GM10266 (cell line): ENCODE measurements around the gene GJC2.

ENCODE experiments used
- DNase-seq: peaks from one replicate; pipeline ENCODE4 v3.0.0; 2012; ENCODE audit errors: extremely low spot score
- TF ChIP-seq, protein P1 (sequence below): IDR thresholded peaks from 2 replicates; pipeline ENCODE4 v1.5.1; 2012; ENCODE audit warnings: mild to moderate bottlenecking, low read depth; ENCODE audit not compliant: control insufficient read depth, insufficient read depth; ENCODE audit errors: missing control alignments

GJC2 gene

GRCh38 chr1:228145463-228146416, 4.0 kb upstream of the GJC2 start:
- DNase-seq: peak; percentile 4
- TF ChIP-seq, protein P1, sequence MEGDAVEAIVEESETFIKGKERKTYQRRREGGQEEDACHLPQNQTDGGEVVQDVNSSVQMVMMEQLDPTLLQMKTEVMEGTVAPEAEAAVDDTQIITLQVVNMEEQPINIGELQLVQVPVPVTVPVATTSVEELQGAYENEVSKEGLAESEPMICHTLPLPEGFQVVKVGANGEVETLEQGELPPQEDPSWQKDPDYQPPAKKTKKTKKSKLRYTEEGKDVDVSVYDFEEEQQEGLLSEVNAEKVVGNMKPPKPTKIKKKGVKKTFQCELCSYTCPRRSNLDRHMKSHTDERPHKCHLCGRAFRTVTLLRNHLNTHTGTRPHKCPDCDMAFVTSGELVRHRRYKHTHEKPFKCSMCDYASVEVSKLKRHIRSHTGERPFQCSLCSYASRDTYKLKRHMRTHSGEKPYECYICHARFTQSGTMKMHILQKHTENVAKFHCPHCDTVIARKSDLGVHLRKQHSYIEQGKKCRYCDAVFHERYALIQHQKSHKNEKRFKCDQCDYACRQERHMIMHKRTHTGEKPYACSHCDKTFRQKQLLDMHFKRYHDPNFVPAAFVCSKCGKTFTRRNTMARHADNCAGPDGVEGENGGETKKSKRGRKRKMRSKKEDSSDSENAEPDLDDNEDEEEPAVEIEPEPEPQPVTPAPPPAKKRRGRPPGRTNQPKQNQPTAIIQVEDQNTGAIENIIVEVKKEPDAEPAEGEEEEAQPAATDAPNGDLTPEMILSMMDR: no peak

- peak; percentile 5 for DNase-seq
- TF ChIP-seq, protein P1: no peak
These were observed 3.1 kb upstream of the GJC2 start for GRCh38 chr1:228146417-228147150.

GRCh38 chr1:228147151-228147693, 2.5 kb upstream of the GJC2 start:
- DNase-seq: peak; percentile 7
- TF ChIP-seq, protein P1: no peak

DNA sequence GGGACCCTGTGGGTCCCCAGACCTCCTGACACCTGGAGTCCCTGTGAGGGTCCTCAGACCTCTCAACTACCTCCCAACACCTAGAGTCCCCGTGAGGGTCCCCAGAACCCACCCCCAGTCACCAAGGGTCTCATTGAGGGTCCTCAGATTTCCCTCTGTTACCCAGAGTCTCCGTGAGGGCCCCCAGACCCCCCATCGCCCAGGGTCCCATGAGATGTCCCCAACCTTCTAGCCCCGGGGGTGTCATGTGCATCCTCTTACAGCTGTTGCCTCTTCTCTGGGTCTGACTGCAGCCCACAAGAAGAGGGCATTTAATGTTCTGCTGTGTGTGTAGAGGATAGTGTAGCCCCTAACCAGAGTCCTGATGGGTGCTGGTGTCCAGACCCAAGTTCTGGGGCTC, 2.0 kb upstream of the GJC2 start:
- peak; percentile 7 for DNase-seq
- TF ChIP-seq, protein P1: no peak

GRCh38 chr1:228148196-228148861, 1.4 kb upstream of the GJC2 start:
- DNase-seq: peak; percentile 8
- TF ChIP-seq, protein P1: no peak

DNA sequence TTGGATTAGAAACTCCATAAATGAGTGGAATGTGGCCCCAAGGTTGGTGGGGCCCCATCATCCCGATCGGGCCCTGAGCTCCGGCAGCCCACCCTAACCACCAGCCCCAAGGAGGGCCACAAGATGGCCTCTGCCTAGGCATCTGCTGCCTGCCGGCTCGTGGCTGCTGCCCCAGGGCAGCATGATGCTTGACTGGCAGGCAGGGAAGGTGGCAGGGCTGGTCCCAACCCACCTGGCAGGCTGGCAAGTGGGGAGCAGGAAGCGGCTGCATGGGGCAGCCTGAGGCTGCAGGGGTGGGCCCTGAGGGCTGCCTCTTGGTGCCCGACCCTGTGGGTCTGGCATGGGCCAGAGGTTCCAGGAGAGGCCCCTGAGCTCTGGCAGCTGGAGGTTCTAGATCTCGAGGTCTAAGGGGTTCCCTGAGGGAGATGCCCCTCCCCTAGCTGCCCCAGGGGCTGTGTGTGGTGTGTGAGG, 760 bp upstream of the GJC2 start:
- TF ChIP-seq, protein P1: no peak
- no peak for DNase-seq
